ENCODE data around the gene CNTNAP4.

CNTNAP4 gene

GRCh38 chr16:76309639-76310335 lies 32.6 kb downstream of the CNTNAP4 start:
- DNase-seq = no peak

- no peak for DNase-seq
Measured at GRCh38 chr16:76311260-76311659, 34.1 kb downstream of the CNTNAP4 start.

- no peak for DNase-seq
Measured at GRCh38 chr16:76318565-76318964, 41.4 kb downstream of the CNTNAP4 start.

GRCh38 chr16:76329106-76329505 lies 51.9 kb downstream of the CNTNAP4 start:
- no peak for DNase-seq

GRCh38 chr16:76335180-76335974 lies 58.2 kb downstream of the CNTNAP4 start:
- no peak for DNase-seq

- no peak for DNase-seq
Measured at GRCh38 chr16:76336112-76336511, 58.9 kb downstream of the CNTNAP4 start.

GRCh38 chr16:76338472-76338871 lies 61.3 kb downstream of the CNTNAP4 start:
- no peak for DNase-seq

- DNase-seq = no peak
Measured at GRCh38 chr16:76343769-76344168, 66.6 kb downstream of the CNTNAP4 start.

GRCh38 chr16:76345163-76345661 lies 68.0 kb downstream of the CNTNAP4 start:
- DNase-seq = no peak

- no peak for DNase-seq
Measured at GRCh38 chr16:76346210-76346609, 69.0 kb downstream of the CNTNAP4 start.

- no peak for DNase-seq
Measured at GRCh38 chr16:76351441-76351840, 74.2 kb downstream of the CNTNAP4 start.

- DNase-seq = no peak
Measured at GRCh38 chr16:76360404-76360803, 83.2 kb downstream of the CNTNAP4 start.

GRCh38 chr16:76370344-76370743 lies 93.1 kb downstream of the CNTNAP4 start:
- DNase-seq = no peak

- no peak for DNase-seq
Measured at GRCh38 chr16:76371441-76371840, 94.2 kb downstream of the CNTNAP4 start.

GRCh38 chr16:76373998-76374397 lies 96.8 kb downstream of the CNTNAP4 start:
- DNase-seq = no peak

GRCh38 chr16:76376988-76377387 lies 99.8 kb downstream of the CNTNAP4 start:
- no peak for DNase-seq

- DNase-seq = no peak
Measured at GRCh38 chr16:76378020-76378419, 100.8 kb downstream of the CNTNAP4 start.

- DNase-seq = no peak
Measured at GRCh38 chr16:76381096-76381495, 103.9 kb downstream of the CNTNAP4 start.

GRCh38 chr16:76385601-76386230 lies 108.5 kb downstream of the CNTNAP4 start:
- DNase-seq = no peak

GRCh38 chr16:76386784-76387183 lies 109.6 kb downstream of the CNTNAP4 start:
- no peak for DNase-seq

GRCh38 chr16:76387994-76388393 lies 110.8 kb downstream of the CNTNAP4 start:
- no peak for DNase-seq

GRCh38 chr16:76389126-76389525 lies 111.9 kb downstream of the CNTNAP4 start:
- DNase-seq = no peak

GRCh38 chr16:76390476-76390875 lies 113.3 kb downstream of the CNTNAP4 start:
- no peak for DNase-seq

GRCh38 chr16:76396977-76397376 lies 119.8 kb downstream of the CNTNAP4 start:
- DNase-seq = no peak

Measured in EL (cell line).